ENCODE data around the gene CLSTN3.

DNA sequence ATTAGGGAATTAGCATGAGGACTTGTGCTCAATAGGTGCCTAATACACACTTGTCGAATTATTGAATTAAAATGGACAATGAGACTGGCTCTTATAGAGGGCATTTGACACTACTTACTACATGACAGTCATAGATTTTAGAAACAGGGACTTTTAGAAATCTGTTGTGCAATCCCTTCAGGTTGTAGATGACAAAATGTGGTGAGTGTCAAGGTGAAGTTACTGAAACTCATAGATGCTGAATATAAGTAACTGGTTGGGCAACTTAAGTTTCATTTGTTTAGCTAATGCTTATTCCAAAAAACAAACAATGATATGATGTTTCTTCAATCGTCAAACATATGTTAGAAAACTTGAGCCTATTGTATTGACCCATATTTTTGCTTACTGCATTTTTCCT is 46.4 kb downstream of the CLSTN3 start:
- no peak for TF ChIP-seq GATA2 (IDR thresholded peaks at IDR 0.05; ENCODE audit: low read depth, low read length)
- TF ChIP-seq GATA3 (IDR thresholded peaks at IDR 0.05; ENCODE audit: low read depth, low read length) = no peak
